HepG2 (cell line): ENCODE measurements around the gene FFAR1. TPM values are rescaled to one million over a fixed set of nuclear protein-coding genes. Genes with fewer than 3 reads are reported as not detected.

Experiments
- CTCF ChIP-seq: sonication (generic); formaldehyde crosslinking; IDR thresholded peaks from 2 replicates; pipeline ENCODE4 v1.5.0; 2020; ENCODE audit warnings: mild to moderate bottlenecking, missing genetic modification reagents, moderate library complexity
- RNF219 ChIP-seq: sonication (generic); formaldehyde crosslinking; IDR thresholded peaks from 2 replicates; pipeline ENCODE4 v1.5.0; 2020; ENCODE audit warnings: mild to moderate bottlenecking, missing genetic modification reagents
- SMAD1 ChIP-seq: sonication (generic); formaldehyde crosslinking; IDR thresholded peaks from 2 replicates; pipeline ENCODE4 v1.4.0; 2020; ENCODE audit warnings: missing genetic modification reagents, low read depth, mild to moderate bottlenecking, borderline replicate concordance
- SOX13 ChIP-seq, 3 experiments: fragments of 450-650 bp in 1 of 3; sonication (generic) in 1 of 3; formaldehyde crosslinking in 1 of 3; IDR thresholded peaks in 2 of 3; conservative IDR thresholded peaks in 1 of 3; 2 replicates each; pipeline versions ENCODE4 v1.5.0 to v1.6.1; 2016 to 2020; ENCODE audit warnings: antibody characterized with exemption in 1 of 3, mild to moderate bottlenecking in 1 of 3, missing compliant biosample characterization in 1 of 3, missing genetic modification reagents in 1 of 3, moderate library complexity in 1 of 3
- TRAFD1 ChIP-seq: sonication (generic); formaldehyde crosslinking; IDR thresholded peaks from 2 replicates; pipeline ENCODE4 v1.5.1; 2020; ENCODE audit warnings: missing genetic modification reagents, mild to moderate bottlenecking, borderline replicate concordance
- ZBTB38 ChIP-seq: sonication (generic); formaldehyde crosslinking; IDR thresholded peaks from 2 replicates; pipeline ENCODE4 v1.5.1; 2020; ENCODE audit warnings: mild to moderate bottlenecking, missing genetic modification reagents
- ZNF143 ChIP-seq: sonication (generic); formaldehyde crosslinking; IDR thresholded peaks from 2 replicates; pipeline ENCODE4 v1.4.0; 2020; ENCODE audit warnings: missing genetic modification reagents
- ZNF160 ChIP-seq: sonication (generic); formaldehyde crosslinking; IDR thresholded peaks from 2 replicates; pipeline ENCODE4 v1.8.0; 2022; ENCODE audit warnings: mild to moderate bottlenecking, inconsistent platforms, missing genetic modification reagents
- ZNF550 ChIP-seq: sonication (generic); formaldehyde crosslinking; IDR thresholded peaks from 2 replicates; pipeline ENCODE4 v1.4.0; 2020; ENCODE audit warnings: mild to moderate bottlenecking, missing genetic modification reagents, borderline replicate concordance
- ZNF574 ChIP-seq: sonication (generic); formaldehyde crosslinking; IDR thresholded peaks from 2 replicates; pipeline ENCODE4 v1.4.0; 2020; ENCODE audit warnings: missing genetic modification reagents
- ZNF605 ChIP-seq: sonication (generic); formaldehyde crosslinking; IDR thresholded peaks from 2 replicates; pipeline ENCODE4 v1.8.0; 2022; ENCODE audit warnings: mild to moderate bottlenecking, missing genetic modification reagents
- ZNF629 ChIP-seq: sonication (generic); formaldehyde crosslinking; conservative IDR thresholded peaks from 2 replicates; pipeline ENCODE4 v1.5.0; 2020; ENCODE audit warnings: missing genetic modification reagents
- polyA plus RNA-seq, 8 experiments: library from polyadenylated mRNA; depleted of rRNA in 3 of 8; stranded (reverse) in 7 of 8; unstranded in 1 of 8; fragments of >200 nt; fragmentation: Illumina TruSeq in 4 of 8; extraction: Trizol in 4 of 8; gene quantifications; 2 replicates each; pipeline versions ENCODE4 v1.2.1 to v1.2.3, GENCODE V29; 2011 to 2016; ENCODE audit warnings: low read depth in 4 of 8, missing spikeins in 1 of 8, mixed read lengths in 1 of 8; ENCODE audit not compliant: insufficient read depth in 1 of 8
- total RNA-seq, 5 experiments: library from RNA; depleted of rRNA; stranded (reverse); fragments of >200 nt; fragmentation: Illumina TruSeq; extraction: Trizol; gene quantifications; 2 replicates each; pipeline ENCODE4 v1.2.3, GENCODE V29; 2016; ENCODE audit warnings: low read depth in 1 of 5
- TF ChIP-seq, protein P1 (sequence below): sonication (generic); formaldehyde crosslinking; IDR thresholded peaks from 2 replicates; pipeline ENCODE4 v1.5.1; 2020; ENCODE audit warnings: missing genetic modification reagents, mild to moderate bottlenecking, borderline replicate concordance
- TF ChIP-seq, protein P2 (sequence below): IDR thresholded peaks from 2 replicates; pipeline ENCODE4 v1.6.1; 2016; ENCODE audit warnings: mild to moderate bottlenecking, missing biosample characterization, missing genetic modification reagents

Gene FFAR1
- total and polyA plus RNA-seq, 2 of the 13 experiments (the other 11 are each of a cell fraction or from before 2014, with no cell fraction given) = not detected

DNA sequence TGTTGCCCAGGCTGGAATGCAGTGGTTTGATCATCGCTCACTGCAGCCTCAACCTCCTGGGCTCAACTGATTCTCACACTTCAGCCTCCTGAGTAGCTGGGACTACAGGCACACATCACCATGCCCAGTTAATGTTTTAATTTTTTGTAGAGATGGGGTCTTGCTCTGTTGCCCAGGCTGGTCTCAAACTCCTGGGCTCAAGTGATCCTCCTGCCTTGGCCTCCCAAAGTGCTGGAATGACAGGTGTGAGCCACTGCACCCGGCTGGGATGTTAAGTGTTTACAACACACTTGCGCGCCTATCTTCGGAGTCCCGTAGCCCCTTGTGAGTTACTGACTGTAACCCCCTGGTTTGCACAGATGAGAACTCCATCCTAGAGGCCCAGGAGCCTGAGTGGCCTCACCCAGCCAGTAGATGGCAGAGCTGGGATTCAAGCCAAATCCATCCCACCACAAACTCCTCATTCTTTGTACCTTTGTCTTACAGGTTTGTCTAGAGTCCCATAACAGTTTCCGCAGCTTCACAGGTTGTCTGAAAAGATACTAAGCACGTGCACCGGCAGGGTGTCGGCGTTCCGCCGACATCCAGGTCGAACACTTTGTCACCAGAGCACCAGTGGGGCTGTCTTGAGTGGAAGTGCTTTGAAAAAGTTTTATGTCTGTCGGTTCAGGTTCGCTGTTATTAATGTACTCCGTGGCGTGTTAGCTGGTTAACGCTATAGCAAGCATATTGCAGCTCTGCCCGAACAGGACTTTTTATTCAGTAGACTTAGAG is 41.0 kb upstream of the FFAR1 start (continued):
- TF ChIP-seq ZBTB38 (peak; percentile 68; the same call in 1 of the 2 replicates), CTCF (CRISPR knock-in tag) (peak; percentile 77), ZNF550 (0 out of 2 replicates have a peak, but pooled peaks have one; percentile 32), ZNF160 (CRISPR knock-in tag) (no peak), SMAD1 (CRISPR knock-in tag) (0 out of 2 replicates have a peak, but pooled peaks have one; percentile 44), RNF219 (CRISPR knock-in tag) (no peak), ZNF143 (CRISPR knock-in tag) (no peak), ZNF629 (no peak), ZNF605 (CRISPR knock-in tag) (no peak), TRAFD1 (CRISPR knock-in tag) (no peak), ZNF574 (CRISPR knock-in tag) (peak; percentile 6; the same call in 1 of the 2 replicates), SOX13 (IDR thresholded peaks at IDR 0.05) (no peak), SOX13 (CRISPR knock-in tag; conservative IDR thresholded peaks at IDR 0.05 in 1 of 2, IDR thresholded peaks at IDR 0.05 in 1 of 2) (peak in 1 of 2 experiments; percentile 8; a peak in 1 of 4 replicates)
- TF ChIP-seq, protein P1, sequence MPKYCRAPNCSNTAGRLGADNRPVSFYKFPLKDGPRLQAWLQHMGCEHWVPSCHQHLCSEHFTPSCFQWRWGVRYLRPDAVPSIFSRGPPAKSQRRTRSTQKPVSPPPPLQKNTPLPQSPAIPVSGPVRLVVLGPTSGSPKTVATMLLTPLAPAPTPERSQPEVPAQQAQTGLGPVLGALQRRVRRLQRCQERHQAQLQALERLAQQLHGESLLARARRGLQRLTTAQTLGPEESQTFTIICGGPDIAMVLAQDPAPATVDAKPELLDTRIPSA (CRISPR knock-in tag) = no peak
- TF ChIP-seq, protein P2, sequence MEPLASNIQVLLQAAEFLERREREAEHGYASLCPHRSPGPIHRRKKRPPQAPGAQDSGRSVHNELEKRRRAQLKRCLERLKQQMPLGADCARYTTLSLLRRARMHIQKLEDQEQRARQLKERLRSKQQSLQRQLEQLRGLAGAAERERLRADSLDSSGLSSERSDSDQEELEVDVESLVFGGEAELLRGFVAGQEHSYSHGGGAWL (CRISPR knock-in tag) = no peak
